Smooth muscle cell (in vitro differentiated cells): ENCODE measurements around the gene A3GALT2. TPM values are rescaled to one million over a fixed set of nuclear protein-coding genes. Genes with fewer than 3 reads are reported as not detected.

Experiments used
- DNase-seq: peaks from one replicate; lab custom pipeline; 2025; ENCODE audit not compliant: unreplicated experiment; lab: John Stamatoyannopoulos, UW
- H2AFZ ChIP-seq: fragments of 200-600 bp; sonication (generic); 2 replicates; pipeline ENCODE4 v1.6.0; 2016; ENCODE audit warnings: antibody characterized with exemption, low read depth, mild to moderate bottlenecking
- H3F3A ChIP-seq: fragments of 200-600 bp; sonication (generic); 2 replicates; pipeline ENCODE4 v1.6.0; 2017; ENCODE audit warnings: antibody characterized with exemption, low read depth
- H3K27ac ChIP-seq: fragments of 200-600 bp; sonication (generic); 2 replicates; pipeline ENCODE4 v1.5.1; 2016; ENCODE audit warnings: low read depth, mild to moderate bottlenecking
- H3K27me3 ChIP-seq: fragments of 200-600 bp; sonication (generic); 2 replicates; pipeline ENCODE4 v1.6.1; 2016; ENCODE audit warnings: low read depth, mild to moderate bottlenecking
- H3K36me3 ChIP-seq: fragments of 200-600 bp; sonication (generic); 2 replicates; pipeline ENCODE4 v1.5.1; 2016; ENCODE audit warnings: low read depth
- H3K4me1 ChIP-seq: fragments of 200-600 bp; sonication (generic); 2 replicates; pipeline ENCODE4 v1.5.1; 2016; ENCODE audit warnings: low read depth
- H3K4me2 ChIP-seq: fragments of 200-600 bp; sonication (generic); 2 replicates; pipeline ENCODE4 v1.6.0; 2016; ENCODE audit warnings: mild to moderate bottlenecking
- H3K4me3 ChIP-seq: fragments of 200-600 bp; sonication (generic); 2 replicates; pipeline ENCODE4 v1.5.1; 2016; ENCODE audit warnings: mild to moderate bottlenecking
- H3K79me2 ChIP-seq: fragments of 200-600 bp; sonication (generic); 2 replicates; pipeline ENCODE4 v1.6.0; 2016; ENCODE audit warnings: low read depth, mild to moderate bottlenecking
- H3K9ac ChIP-seq: fragments of 200-600 bp; sonication (generic); 2 replicates; pipeline ENCODE4 v1.6.0; 2016; ENCODE audit warnings: low read depth
- H3K9me3 ChIP-seq: fragments of 200-600 bp; sonication (generic); replicated peaks from 2 replicates; pipeline ENCODE4 v1.5.1; 2016; ENCODE audit warnings: low read depth
- H4K20me1 ChIP-seq: fragments of 200-600 bp; sonication (generic); 2 replicates; pipeline ENCODE4 v1.6.0; 2016; ENCODE audit warnings: low read depth
- WGBS: methylation state at CpG from one replicate; pipeline ENCODE4 v1.1.7; 2016; ENCODE audit warnings: low lambda C conversion rate; 5-methylcytosine and 5-hydroxymethylcytosine counted together
- polyA plus RNA-seq: library from polyadenylated mRNA; unstranded; fragments of >200 nt; fragmentation: Nextera tagmentation; extraction: Ambion mirVana; gene quantifications from 2 replicates; pipeline ENCODE4 v1.2.1, GENCODE V29; 2016
- total RNA-seq: library from RNA; depleted of rRNA; stranded (reverse); fragments of >200 nt; gene quantifications from 2 replicates; pipeline ENCODE4 v1.2.3, GENCODE V29; 2014
- TF ChIP-seq, protein P1 (sequence below): fragments of 200-600 bp; sonication (generic); IDR thresholded peaks from 2 replicates; pipeline ENCODE4 v1.5.1; 2017; ENCODE audit warnings: borderline replicate concordance, mild to moderate bottlenecking, antibody characterized with exemption; ENCODE audit not compliant: insufficient read depth, poor library complexity, severe bottlenecking

Gene A3GALT2
- total and polyA plus RNA-seq, 2 experiments from 2014 or later, result not detected

DNA sequence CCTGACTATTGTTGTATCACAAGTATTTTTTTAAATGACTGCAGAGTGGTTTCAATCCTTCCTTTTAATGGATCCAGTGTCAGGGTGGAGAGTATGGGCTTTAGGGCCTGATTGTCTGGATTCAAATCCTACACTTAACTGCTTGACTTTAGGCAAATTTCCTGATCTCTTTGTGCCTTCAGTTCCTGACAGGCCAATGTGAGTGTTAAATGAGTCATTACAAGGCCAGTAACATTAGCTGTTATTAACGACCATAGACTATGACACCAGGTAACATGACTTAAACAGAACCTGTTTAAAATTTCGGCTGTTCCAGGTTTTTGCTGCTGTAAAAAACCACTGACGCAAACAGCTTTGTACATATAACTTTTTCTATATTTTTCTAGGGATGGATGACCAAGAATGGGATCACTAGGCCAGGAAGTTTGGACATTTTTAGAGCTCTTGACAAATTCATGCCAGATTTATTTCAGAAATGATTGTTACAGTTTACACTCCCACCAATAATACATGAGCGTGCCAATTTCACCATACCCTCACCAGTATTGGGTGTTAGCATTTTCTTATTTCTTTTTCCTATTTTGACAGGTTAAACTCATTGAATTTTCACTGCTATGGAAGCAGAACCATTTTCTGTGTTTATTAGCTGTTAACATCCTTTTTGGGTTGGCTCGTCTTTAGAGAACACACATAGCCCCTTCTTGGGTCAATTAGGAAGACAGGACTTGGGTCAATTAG, 53.3 kb downstream of the A3GALT2 start:
- H3K4me1 ChIP-seq, result no peaks in the 10 kb centered on the region
- peaks cover 80% of the 10 kb centered on the region for H3K79me2 ChIP-seq
- no peak overlapping the region for H2AFZ ChIP-seq
- no peak overlapping the region for H3K9ac ChIP-seq
- H3K4me2 ChIP-seq, result no peak overlapping the region
- no peaks in the 10 kb centered on the region for H3K27me3 ChIP-seq
- no peaks in the 10 kb centered on the region for H3F3A ChIP-seq
- H4K20me1 ChIP-seq, result peaks cover 100% of the 10 kb centered on the region
- H3K4me3 ChIP-seq, result no peak overlapping the region
- no peaks in the 10 kb centered on the region for H3K9me3 ChIP-seq
- WGBS, result 72% methylated on average over 5 of the region's 5 CpGs
- TF ChIP-seq, protein P1, sequence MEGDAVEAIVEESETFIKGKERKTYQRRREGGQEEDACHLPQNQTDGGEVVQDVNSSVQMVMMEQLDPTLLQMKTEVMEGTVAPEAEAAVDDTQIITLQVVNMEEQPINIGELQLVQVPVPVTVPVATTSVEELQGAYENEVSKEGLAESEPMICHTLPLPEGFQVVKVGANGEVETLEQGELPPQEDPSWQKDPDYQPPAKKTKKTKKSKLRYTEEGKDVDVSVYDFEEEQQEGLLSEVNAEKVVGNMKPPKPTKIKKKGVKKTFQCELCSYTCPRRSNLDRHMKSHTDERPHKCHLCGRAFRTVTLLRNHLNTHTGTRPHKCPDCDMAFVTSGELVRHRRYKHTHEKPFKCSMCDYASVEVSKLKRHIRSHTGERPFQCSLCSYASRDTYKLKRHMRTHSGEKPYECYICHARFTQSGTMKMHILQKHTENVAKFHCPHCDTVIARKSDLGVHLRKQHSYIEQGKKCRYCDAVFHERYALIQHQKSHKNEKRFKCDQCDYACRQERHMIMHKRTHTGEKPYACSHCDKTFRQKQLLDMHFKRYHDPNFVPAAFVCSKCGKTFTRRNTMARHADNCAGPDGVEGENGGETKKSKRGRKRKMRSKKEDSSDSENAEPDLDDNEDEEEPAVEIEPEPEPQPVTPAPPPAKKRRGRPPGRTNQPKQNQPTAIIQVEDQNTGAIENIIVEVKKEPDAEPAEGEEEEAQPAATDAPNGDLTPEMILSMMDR, result no peak
- H3K27ac ChIP-seq, result no peak overlapping the region
- no peak for DNase-seq
- H3K36me3 ChIP-seq, result no peaks in the 10 kb centered on the region

DNA sequence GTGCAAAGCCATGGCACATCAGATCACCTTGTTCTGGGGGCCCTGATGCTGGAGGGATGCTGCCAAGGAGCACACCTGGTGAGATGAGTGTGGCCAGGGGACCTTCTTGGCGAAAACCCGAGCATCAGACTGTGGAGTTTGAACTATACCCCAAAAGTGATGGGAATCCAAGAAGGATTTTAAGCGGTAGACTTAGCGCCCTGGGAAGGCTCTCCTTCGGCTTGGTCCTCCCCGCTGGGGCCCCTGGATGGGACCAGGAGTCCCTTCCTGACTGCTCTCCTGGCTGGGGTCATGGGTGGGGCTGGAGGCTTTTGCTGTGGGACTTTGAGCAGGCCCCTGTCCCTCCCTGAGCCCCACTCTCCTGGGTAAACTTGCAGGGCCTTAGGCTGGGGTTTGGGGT, 54.1 kb downstream of the A3GALT2 start:
- 99% methylated on average over 6 of the region's 6 CpGs for WGBS

DNA sequence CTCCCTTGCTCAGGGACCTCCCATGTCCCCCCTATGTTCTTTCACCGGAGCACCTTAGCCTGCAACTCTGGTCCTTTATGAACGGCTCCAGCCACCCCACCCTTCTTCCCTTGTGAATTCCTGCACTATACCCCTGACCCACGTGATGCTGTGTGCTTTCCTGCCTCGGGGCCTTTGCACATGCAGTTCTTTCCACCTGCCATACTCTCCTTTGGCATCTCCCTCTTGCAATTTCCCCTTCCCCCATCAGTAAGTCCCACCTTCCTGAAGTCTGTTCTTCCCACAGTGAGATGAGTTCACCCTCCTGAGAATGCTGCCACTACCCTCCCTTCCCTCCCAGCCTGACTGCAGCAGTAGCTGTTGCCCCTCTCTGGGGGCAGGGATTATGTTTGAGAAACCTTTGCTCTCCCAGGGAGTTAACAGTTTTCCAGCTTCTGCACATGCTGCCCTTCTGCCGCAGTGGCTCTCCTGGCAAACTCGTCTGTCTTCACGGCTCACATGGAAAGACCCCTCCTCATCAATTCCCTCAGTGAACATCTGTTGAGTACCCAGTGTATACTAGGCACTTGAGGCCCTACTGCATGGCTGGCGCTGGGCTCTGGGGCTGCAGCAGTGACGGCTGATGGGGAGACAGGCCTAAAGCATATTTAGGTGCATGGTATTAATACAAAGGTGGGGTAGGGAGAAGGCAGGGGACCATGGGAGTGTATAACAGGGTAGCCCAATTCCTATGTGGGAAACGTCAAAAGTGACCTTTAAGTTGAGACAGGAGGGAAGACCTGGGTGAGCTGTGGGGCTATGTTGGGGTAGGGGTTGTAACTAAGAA, 54.9 kb downstream of the A3GALT2 start:
- Histone ChIP-seq H3K4me3 (no peak overlapping the region), H3K36me3 (no peaks in the 10 kb centered on the region), H3K9me3 (no peaks in the 10 kb centered on the region), H3K4me2 (no peak overlapping the region), H3K9ac (no peak overlapping the region), H3F3A (no peaks in the 10 kb centered on the region), H3K79me2 (peaks cover 86% of the 10 kb centered on the region), H3K4me1 (no peaks in the 10 kb centered on the region), H3K27ac (no peak overlapping the region), H4K20me1 (peaks cover 97% of the 10 kb centered on the region), H3K27me3 (no peaks in the 10 kb centered on the region), H2AFZ (no peak overlapping the region)
- WGBS, result 95% methylated on average over 10 of the region's 10 CpGs
- no peak for DNase-seq
- TF ChIP-seq, protein P1, result no peak

More for the DNA sequence above, 54.1 kb downstream of the A3GALT2 start:
- Histone ChIP-seq H3K36me3 (no peaks in the 10 kb centered on the region), H3K4me1 (no peaks in the 10 kb centered on the region), H3K27me3 (no peaks in the 10 kb centered on the region), H2AFZ (no peak overlapping the region), H3K9me3 (no peaks in the 10 kb centered on the region), H3K4me2 (no peak overlapping the region), H3F3A (no peaks in the 10 kb centered on the region), H3K4me3 (no peak overlapping the region), H3K79me2 (peaks cover 83% of the 10 kb centered on the region), H4K20me1 (peaks cover 97% of the 10 kb centered on the region), H3K9ac (no peak overlapping the region), H3K27ac (no peak overlapping the region)
- no peak for DNase-seq
- TF ChIP-seq, protein P1, result no peak
